ENCODE data around the gene CDT1. TPM values are rescaled to one million over a fixed set of nuclear protein-coding genes. Genes with fewer than 3 reads are reported as not detected.

Gene CDT1
- total and polyA plus RNA-seq, 10 donors = 1.00 to 17.2 (median 3.6) TPM

GRCh38 chr16:88840600-88841215, 37.1 kb downstream of the CDT1 start:
- Histone ChIP-seq H3K4me1 (peaks cover 0 to 36% (median 11%) of the 10 kb centered on the region in 6 donors), H3K36me3 (peaks cover 0 to 87% (median 30%) of the 10 kb centered on the region in 6 donors), H3K4me3 (peak overlapping the region in 1 of 8 donors; percentile 25), H3K27ac (peak overlapping the region in 7 of 8 donors; percentile 10 to 77 (median 41)), H3K27me3 (replicated peaks in 1 of 7) (no peaks in the 10 kb centered on the region), H3K9me3 (no peaks in the 10 kb centered on the region)
- no peak for TF ChIP-seq POLR2AphosphoS5 (IDR thresholded peaks at IDR 0.05)
- DNase-seq = no peak
- intact Hi-C loops (cut with DNase I; ENCODE audit: low total_unique reads) = no loop called here
- WGBS, 5 donors = 71 to 87% (median 83%) methylated on average over 28 to 30 of the region's 30 CpGs

DNA sequence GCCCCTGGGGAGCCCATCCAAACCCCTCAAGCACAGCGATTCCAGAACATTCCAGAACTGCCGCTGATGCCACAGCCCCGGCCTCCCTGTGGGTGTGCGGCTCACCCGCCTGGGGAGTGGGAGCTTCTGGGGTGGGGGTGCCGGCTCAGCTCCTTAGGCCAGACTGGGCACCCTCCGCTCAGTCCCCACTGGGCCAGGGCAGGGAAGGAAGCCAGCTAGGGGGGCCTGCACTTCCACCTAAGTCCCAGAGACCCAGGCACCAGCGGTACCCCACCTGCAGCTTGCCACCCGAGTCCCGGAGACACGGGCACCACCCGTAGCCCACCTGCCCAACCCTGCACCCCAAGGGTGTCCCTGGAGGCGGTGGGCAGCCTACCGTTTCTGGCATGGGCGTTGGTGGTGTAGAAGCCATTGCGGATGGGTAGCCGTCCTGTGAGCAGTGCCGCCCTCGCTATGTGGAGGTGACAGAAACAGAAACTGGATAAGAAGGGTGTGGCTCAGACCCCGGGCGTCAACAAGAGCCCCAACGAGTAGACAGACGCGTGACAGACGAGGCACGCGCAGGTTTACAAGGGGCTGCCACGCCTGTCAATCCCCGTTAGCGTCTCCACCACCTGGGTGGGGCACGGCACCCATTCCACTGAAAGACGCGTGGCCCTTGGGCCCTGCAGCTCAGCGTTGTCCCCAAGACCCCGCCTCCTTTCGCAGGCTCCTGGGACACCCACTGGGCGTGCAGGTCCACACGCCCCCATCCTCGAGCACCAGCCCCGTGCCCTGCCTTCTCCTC, 38.1 kb downstream of the CDT1 start:
- no peak for DNase-seq
- TF ChIP-seq POLR2A (IDR thresholded peaks at IDR 0.05) (no peak), POLR2AphosphoS5 (IDR thresholded peaks at IDR 0.05) (no peak)
- TF ChIP-seq, protein P1, sequence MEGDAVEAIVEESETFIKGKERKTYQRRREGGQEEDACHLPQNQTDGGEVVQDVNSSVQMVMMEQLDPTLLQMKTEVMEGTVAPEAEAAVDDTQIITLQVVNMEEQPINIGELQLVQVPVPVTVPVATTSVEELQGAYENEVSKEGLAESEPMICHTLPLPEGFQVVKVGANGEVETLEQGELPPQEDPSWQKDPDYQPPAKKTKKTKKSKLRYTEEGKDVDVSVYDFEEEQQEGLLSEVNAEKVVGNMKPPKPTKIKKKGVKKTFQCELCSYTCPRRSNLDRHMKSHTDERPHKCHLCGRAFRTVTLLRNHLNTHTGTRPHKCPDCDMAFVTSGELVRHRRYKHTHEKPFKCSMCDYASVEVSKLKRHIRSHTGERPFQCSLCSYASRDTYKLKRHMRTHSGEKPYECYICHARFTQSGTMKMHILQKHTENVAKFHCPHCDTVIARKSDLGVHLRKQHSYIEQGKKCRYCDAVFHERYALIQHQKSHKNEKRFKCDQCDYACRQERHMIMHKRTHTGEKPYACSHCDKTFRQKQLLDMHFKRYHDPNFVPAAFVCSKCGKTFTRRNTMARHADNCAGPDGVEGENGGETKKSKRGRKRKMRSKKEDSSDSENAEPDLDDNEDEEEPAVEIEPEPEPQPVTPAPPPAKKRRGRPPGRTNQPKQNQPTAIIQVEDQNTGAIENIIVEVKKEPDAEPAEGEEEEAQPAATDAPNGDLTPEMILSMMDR (IDR thresholded peaks at IDR 0.05 in 8 of 11, conservative IDR thresholded peaks at IDR 0.05 in 3 of 11) = no peak
- Histone ChIP-seq H3K27ac (peak overlapping the region in 1 of 8 donors; percentile 70), H3K4me1 (peaks cover 0 to 36% (median 11%) of the 10 kb centered on the region in 6 donors), H3K36me3 (peaks cover 0 to 91% (median 30%) of the 10 kb centered on the region in 6 donors), H3K9me3 (no peaks in the 10 kb centered on the region), H3K4me3 (no peak overlapping the region), H3K27me3 (replicated peaks in 1 of 7) (no peaks in the 10 kb centered on the region)
- intact Hi-C loops (cut with DNase I; ENCODE audit: low total_unique reads) = no loop called here
- 86 to 93% (median 91%) methylated on average over 28 to 40 of the region's 40 CpGs for WGBS, 5 donors

- no peaks in the 10 kb centered on the region for H3K9me3 ChIP-seq
- no peak overlapping the region for H3K4me3 ChIP-seq
- peaks cover 0 to 36% (median 11%) of the 10 kb centered on the region in 6 donors for H3K4me1 ChIP-seq
- H3K27ac ChIP-seq = no peak overlapping the region
- 82 to 92% (median 90%) methylated on average over 6 to 15 of the region's 15 CpGs for WGBS, 5 donors
- DNase-seq = no peak
- H3K27me3 ChIP-seq (replicated peaks in 1 of 7) = no peaks in the 10 kb centered on the region
- H3K36me3 ChIP-seq = peaks cover 0 to 91% (median 30%) of the 10 kb centered on the region in 6 donors
- TF ChIP-seq POLR2A (IDR thresholded peaks at IDR 0.05) (no peak), POLR2AphosphoS5 (IDR thresholded peaks at IDR 0.05) (no peak)
- TF ChIP-seq, protein P1 (IDR thresholded peaks at IDR 0.05 in 8 of 11, conservative IDR thresholded peaks at IDR 0.05 in 3 of 11) = no peak
- intact Hi-C loops (cut with DNase I; ENCODE audit: low total_unique reads) = no loop called here
Measured at GRCh38 chr16:88842308-88842756, 38.7 kb downstream of the CDT1 start.

DNA sequence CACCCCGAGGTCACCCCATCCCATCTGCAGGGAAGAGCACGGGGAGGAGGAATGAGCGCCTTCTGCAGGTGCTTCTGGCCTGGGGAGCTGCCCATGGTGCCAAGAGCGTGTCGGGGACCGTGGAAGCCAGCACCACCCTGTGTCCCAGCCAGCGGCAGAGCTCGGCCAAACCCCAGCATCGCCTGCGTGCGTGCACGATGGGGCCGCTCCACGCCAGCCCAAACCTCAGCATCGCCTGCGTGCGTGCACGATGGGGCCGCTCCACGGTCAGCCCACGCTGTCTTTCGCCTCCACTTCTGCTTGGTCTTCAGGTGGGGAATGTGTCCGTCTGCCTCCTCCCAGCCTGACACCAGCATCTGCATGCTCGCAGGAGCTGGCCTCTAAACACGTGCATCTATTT, 39.2 kb downstream of the CDT1 start:
- Histone ChIP-seq H3K36me3 (peaks cover 0 to 91% (median 32%) of the 10 kb centered on the region in 6 donors), H3K27me3 (replicated peaks in 1 of 7) (no peaks in the 10 kb centered on the region), H3K4me1 (peaks cover 0 to 36% (median 11%) of the 10 kb centered on the region in 6 donors), H3K27ac (no peak overlapping the region), H3K9me3 (no peaks in the 10 kb centered on the region), H3K4me3 (no peak overlapping the region)
- DNase-seq = no peak
- intact Hi-C loops (cut with DNase I; ENCODE audit: low total_unique reads) = no loop called here
- no peak for TF ChIP-seq POLR2A (IDR thresholded peaks at IDR 0.05)
- TF ChIP-seq POLR2AphosphoS5 (IDR thresholded peaks at IDR 0.05) = no peak
- TF ChIP-seq, protein P1 (IDR thresholded peaks at IDR 0.05 in 8 of 11, conservative IDR thresholded peaks at IDR 0.05 in 3 of 11) = no peak
- WGBS, 5 donors = 94 to 97% (median 94%) methylated on average over 17 to 25 of the region's 25 CpGs

All from spleen (tissue), 11 donors.